ENCODE measurements around the gene NKX2-3. TPM values are rescaled to one million over a fixed set of nuclear protein-coding genes. Genes with fewer than 3 reads are reported as not detected.

Gene NKX2-3
- total and polyA plus RNA-seq, 2 experiments from 2014 or later = not detected

GRCh38 chr10:99497343-99498025 is 35.3 kb upstream of the NKX2-3 start:
- TF ChIP-seq CTCF (IDR thresholded peaks at IDR 0.05; ENCODE audit: low read depth, low read length) = no peak
- Histone ChIP-seq H3K4me1 (ENCODE audit: low read depth) (no peaks in the 10 kb centered on the region), H3K36me3 (no peaks in the 10 kb centered on the region), H3K4me3 (no peak overlapping the region), H3K9me3 (ENCODE audit: low read depth) (no peaks in the 10 kb centered on the region), H3K27me3 (peaks cover 21% of the 10 kb centered on the region), H3K27ac (no peak overlapping the region)
- DNase-seq (ENCODE audit: low read depth in 1 of 2, low spot score in 1 of 2) = peak in 1 of 2 donors; percentile 47

- TF ChIP-seq CTCF (IDR thresholded peaks at IDR 0.05; ENCODE audit: low read depth, low read length) = no peak
- Histone ChIP-seq H3K9me3 (ENCODE audit: low read depth) (no peaks in the 10 kb centered on the region), H3K27me3 (peaks cover 76% of the 10 kb centered on the region), H3K4me3 (no peak overlapping the region), H3K27ac (no peak overlapping the region), H3K4me1 (ENCODE audit: low read depth) (no peaks in the 10 kb centered on the region), H3K36me3 (no peaks in the 10 kb centered on the region)
- DNase-seq (ENCODE audit: low read depth in 1 of 2, low spot score in 1 of 2) = no peak
Observed at GRCh38 chr10:99506416-99506815, 26.3 kb upstream of the NKX2-3 start.

- Histone ChIP-seq H3K36me3 (no peaks in the 10 kb centered on the region), H3K27me3 (peaks cover 76% of the 10 kb centered on the region)
Observed at GRCh38 chr10:99507265-99507664, 25.5 kb upstream of the NKX2-3 start.

GRCh38 chr10:99513061-99513460 is 19.7 kb upstream of the NKX2-3 start:
- Histone ChIP-seq H3K4me1 (ENCODE audit: low read depth) (no peaks in the 10 kb centered on the region), H3K9me3 (ENCODE audit: low read depth) (no peaks in the 10 kb centered on the region), H3K36me3 (no peaks in the 10 kb centered on the region), H3K27me3 (peaks cover 74% of the 10 kb centered on the region), H3K4me3 (no peak overlapping the region), H3K27ac (no peak overlapping the region)
- no peak for TF ChIP-seq CTCF (IDR thresholded peaks at IDR 0.05; ENCODE audit: low read depth, low read length)
- DNase-seq (ENCODE audit: low read depth in 1 of 2, low spot score in 1 of 2) = no peak

More at GRCh38 chr10:99507265-99507664, 25.5 kb upstream of the NKX2-3 start:
- H3K27ac ChIP-seq = no peak overlapping the region
- no peak overlapping the region for H3K4me3 ChIP-seq
- TF ChIP-seq CTCF (IDR thresholded peaks at IDR 0.05; ENCODE audit: low read depth, low read length) = no peak
- no peaks in the 10 kb centered on the region for H3K4me1 ChIP-seq (ENCODE audit: low read depth)
- H3K9me3 ChIP-seq (ENCODE audit: low read depth) = no peaks in the 10 kb centered on the region
- no peak for DNase-seq (ENCODE audit: low read depth in 1 of 2, low spot score in 1 of 2)

GRCh38 chr10:99519690-99520039 is 13.1 kb upstream of the NKX2-3 start:
- no peak for DNase-seq (ENCODE audit: low read depth in 1 of 2, low spot score in 1 of 2)
- peaks cover 83% of the 10 kb centered on the region for H3K27me3 ChIP-seq
- no peak overlapping the region for H3K27ac ChIP-seq
- H3K4me1 ChIP-seq (ENCODE audit: low read depth) = no peaks in the 10 kb centered on the region
- H3K9me3 ChIP-seq (ENCODE audit: low read depth) = no peaks in the 10 kb centered on the region
- no peaks in the 10 kb centered on the region for H3K36me3 ChIP-seq
- H3K4me3 ChIP-seq = no peak overlapping the region
- no peak for TF ChIP-seq CTCF (IDR thresholded peaks at IDR 0.05; ENCODE audit: low read depth, low read length)

Data from cardiac muscle cell (in vitro differentiated cells and primary cell).